Gastroesophageal sphincter (tissue), 3 donors: ENCODE measurements around the gene FGR.
"Not testable (repeated sequence)": the region's sequence is repeated elsewhere in the genome, so short reads cannot be mapped to it uniquely, and the experiment has no call there.

Experiments
- CTCF ChIP-seq, 4 experiments: fragments of 200-600 bp in 2 of 4; fragments of 450-650 bp in 2 of 4; sonication (generic) in 1 of 4; IDR thresholded peaks; one replicate each; pipeline ENCODE4 v1.5.1; 2017 to 2019; ENCODE audit warnings: antibody characterized with exemption in 4 of 4, mild to moderate bottlenecking in 2 of 4, moderate library complexity in 2 of 4
- POLR2A ChIP-seq, 2 donors: fragments of 450-650 bp; IDR thresholded peaks; one replicate each; pipeline ENCODE4 v1.6.1; 2017; ENCODE audit warnings: antibody characterized with exemption in 2 of 2, mild to moderate bottlenecking in 2 of 2, moderate library complexity in 1 of 2
- POLR2AphosphoS5 ChIP-seq: sonication (generic); formaldehyde crosslinking; IDR thresholded peaks from one replicate; pipeline ENCODE4 v1.6.1; 2017; ENCODE audit warnings: antibody characterized with exemption

- TF ChIP-seq CTCF (IDR thresholded peaks at IDR 0.05); POLR2AphosphoS5; POLR2A (IDR thresholded peaks at IDR 0.05): not testable (repeated sequence)
Observed at GRCh38 chr1:27640514-27640913, 5.5 kb upstream of the FGR start.
